Amygdala (tissue), 56 donors: ENCODE measurements around the gene ATG7.
A peak's percentile ranks its signal among the peaks of the same experiment; 100 is the strongest.

Experiments used
- DNase-seq, 56 donors: peaks; one replicate each; lab custom pipeline; 2025; lab: John Stamatoyannopoulos, UW

Gene ATG7

GRCh38 chr3:11530153-11530721, 258.0 kb downstream of the ATG7 start:
- DNase-seq, result peak in 17 of 56 donors; percentile 17 to 65 (median 36)

- no peak for DNase-seq
Observed at GRCh38 chr3:11532931-11533391, 260.8 kb downstream of the ATG7 start.

GRCh38 chr3:11534011-11534792, 262.0 kb downstream of the ATG7 start:
- peak in 5 of 56 donors; percentile 27 to 51 (median 29) for DNase-seq

- no peak for DNase-seq
Observed at GRCh38 chr3:11534793-11535101, 262.6 kb downstream of the ATG7 start.

- DNase-seq, result no peak
Observed at GRCh38 chr3:11535243-11535960, 263.2 kb downstream of the ATG7 start.

DNA sequence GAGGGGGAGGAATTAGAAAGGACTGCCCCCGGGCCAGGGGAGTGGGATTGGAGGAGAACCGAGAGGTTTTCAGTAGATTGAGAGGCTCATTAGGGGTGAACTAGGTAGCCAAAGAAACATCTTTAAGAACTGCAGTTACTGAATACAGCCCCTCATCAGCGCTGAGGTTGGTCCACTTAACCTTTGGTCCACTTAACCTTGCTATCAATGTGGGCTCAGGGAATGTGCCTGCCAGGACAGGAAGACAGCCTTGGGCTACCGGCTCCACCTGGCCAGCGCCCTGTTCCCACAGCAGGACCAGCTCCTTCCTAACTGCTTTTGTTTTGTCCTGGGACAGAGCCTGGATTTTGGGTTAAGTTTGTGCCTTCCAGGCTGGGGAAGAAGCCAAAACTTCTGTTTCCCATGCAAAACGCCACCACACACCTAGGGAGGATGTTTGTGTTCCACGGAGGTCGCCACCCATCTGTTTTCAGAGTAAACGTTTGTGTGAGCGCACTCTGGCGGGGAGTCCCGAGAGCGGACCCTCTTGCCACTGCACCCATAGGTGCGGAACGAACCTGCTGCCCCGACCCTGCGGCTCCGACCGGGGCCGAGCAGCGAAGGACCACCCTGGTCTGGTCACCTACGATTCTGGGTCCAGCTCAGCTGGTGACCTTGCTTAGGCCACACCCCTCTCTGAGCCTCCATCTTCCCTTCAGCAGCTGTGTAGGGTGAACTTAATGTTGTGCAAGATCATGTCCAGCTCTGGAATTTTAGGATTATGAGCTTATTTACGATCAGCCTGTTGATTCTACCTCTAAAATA, 264.1 kb downstream of the ATG7 start:
- DNase-seq, result no peak

DNA sequence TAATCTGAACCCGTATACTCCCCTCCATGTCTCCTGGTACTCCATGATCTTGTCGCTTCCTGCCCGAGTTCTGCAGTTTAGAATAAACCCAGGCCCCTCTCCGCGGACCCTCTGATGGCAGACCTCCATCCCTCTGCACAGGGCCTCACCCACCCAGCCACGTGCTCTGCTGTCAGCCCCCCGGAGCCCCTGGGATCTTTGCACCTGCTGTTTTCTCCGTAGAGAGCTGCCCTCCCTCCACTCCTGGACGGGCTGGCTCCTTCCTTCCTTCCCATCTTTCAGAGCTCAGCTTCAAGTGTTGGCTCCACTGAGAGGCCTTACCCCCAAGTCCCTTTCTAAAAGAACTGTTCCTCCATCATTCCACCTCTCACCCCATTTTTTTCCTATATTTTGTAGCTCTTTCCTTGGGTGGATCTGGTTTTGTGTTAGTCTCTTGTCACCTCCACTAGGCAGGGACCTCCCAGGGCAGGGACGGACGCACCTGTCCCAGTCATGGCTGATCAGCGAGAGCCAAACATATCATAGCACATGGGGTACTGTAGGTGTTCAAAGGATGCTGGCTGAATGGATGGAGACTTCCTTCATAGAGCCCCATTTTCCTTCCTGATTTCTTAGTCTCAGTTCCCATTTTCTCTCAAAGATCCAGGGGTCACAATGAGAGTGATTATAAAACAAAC, 264.9 kb downstream of the ATG7 start:
- DNase-seq, result no peak

DNA sequence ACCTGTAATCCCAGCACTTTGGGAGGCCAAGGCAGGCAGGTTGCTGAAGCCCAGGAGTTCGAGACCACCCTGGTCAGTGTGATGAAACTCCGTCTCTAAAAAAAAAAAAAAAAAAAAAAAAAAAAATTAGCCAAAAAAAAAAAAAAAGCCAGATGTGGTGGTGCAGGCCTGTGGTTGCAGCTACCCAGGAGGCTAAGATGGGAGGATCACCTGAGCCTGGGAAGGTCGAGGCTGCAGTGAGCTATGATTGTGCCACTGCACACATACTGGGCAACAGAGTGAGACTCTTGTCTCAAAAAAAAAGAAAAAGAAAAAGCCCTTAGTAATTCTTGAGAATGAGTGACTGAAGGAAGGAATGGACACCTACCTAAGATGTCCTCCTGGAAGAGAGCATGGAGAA, 266.4 kb downstream of the ATG7 start:
- DNase-seq, result no peak

GRCh38 chr3:11539218-11539617, 267.0 kb downstream of the ATG7 start:
- no peak for DNase-seq

DNA sequence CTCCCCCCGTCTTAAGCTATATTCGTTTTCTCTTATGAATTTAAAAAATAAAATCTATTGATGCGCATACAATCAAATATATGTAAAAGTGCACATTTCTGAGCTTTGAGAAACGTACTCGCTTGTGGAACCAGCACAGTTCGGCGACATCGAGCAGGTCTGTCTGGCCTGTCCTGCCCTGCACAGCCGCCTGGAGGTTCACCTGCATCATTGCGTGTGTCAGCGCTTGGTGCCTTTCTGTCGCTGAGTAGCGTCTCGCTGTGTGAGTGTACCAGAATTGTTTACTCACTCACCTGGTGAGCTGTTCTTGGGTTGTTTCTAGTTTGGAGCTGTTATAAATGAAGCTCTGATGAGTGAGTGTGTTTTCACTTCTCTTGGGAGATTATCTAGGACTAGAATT, 267.5 kb downstream of the ATG7 start:
- DNase-seq, result no peak

DNA sequence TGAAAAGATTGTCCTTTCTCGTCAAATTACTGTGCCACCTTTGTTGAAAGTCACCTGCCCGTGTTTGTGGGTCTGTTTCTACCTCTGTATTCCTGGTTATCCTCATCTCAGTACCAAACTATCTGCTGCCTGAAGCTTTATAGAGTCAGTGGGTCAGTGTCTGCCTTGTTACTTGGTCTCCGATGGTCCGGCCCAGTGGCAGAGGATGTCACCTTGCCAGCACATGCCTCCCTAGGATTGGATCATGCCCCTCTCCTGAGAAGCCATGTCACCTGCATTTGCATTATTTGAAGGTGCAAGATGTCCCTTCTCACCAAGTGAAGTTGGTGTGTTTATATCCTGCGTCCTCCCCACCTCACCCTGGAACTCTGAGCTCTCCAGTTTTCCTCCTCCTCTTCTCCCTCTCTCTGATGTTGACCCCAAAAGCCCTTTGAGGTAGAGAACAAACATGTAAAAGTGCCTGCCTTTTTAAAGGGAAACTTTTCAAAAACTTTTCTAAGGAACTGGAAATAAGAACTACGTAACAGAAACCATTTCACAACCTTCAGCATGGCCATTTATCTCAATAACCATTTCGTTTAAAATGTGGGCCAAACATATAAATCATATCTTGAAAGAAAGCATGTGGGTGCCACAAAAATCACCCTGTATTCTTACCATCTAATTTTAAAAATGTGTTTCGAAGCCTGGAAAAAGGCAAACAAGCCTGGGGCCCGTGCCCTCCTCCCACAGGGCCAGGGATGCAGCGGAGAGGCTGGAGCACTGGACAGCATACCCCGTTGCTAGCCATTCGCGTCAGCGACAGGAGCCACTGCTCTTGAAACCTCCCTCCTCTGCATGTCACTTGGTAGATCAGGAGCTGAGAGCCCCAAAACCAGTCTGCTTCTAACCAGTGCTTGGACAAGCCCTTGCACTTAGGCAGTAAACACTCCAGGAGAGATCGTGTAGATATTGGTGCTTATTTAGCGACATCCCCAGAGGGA, 269.4 kb downstream of the ATG7 start:
- DNase-seq, result no peak

DNA sequence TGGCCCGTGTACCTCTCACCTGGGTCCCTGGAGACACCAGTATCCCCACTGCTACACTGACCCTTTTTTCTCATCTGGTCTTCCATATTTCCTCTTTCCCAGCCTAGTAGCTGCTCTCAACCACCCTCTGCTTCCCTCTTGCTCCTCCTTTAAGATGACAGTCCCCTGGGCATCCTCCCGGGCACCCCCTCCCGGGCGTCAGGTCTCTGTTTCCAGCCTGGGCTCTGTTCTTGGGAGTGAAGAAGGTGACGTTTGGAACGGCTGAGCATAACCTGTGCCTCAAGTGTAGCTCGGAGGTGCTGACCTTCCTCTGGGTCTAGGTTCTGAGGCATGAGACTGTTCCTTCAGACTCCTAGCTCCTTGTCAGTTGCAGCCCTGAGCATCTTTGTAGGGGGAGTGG, 270.4 kb downstream of the ATG7 start:
- no peak for DNase-seq

GRCh38 chr3:11543141-11543947, 271.1 kb downstream of the ATG7 start:
- no peak for DNase-seq

DNA sequence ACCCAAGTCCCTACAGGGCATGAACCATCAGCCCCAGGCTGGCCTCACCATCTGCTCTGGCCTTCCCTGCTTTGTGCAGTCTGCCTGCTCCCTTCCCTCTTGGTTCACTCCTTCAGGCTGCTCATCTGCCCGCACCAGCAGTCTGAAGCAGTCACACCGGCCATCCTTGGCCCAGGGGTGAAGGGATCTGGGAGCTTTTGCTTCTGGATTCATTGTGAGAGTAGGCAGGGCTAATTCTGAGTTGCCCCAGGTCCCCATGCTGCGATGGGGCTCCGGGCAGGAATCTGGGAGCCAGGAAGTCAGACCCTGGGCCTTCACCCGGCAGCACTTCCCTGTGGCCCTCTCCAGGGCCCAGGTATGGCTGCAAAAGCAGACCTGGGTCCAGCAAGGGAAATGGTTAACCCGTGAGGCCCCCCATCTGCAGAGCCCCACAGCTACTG, 271.8 kb downstream of the ATG7 start:
- DNase-seq, result no peak

GRCh38 chr3:11544412-11545181, 272.4 kb downstream of the ATG7 start:
- no peak for DNase-seq

DNA sequence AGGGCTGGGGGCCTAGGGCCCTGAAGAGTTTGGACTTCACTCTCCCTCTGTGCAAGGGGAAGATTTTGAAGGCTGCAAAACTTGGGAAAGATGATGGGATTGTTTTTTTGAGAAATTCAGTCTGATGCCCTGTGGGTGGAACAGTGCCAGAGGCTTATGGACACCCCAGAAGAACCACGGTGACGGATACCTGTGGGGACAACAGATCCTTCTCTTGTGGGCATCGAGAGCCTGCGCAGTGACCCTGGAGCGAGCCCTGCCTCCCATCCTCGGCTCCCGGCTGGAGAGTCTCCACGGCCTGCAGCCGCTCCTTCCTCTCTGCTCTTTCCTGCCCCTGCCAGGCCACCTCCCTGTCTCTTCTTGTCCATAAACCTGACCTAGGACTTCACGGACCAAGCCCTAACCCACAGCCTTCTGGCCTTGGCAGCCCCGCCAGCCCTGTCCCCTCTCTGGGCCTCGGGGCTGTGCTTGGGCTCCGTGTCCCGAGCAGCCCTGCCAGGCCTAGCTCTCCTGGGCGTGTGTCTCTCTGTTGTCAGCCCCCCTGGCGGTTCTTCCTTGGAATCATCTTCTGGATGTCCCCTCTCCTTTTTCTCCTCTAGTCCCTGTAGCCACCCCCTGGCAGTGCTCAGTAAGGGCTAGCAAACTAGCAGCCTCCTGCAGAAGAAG, 273.1 kb downstream of the ATG7 start:
- no peak for DNase-seq
